ENCODE data around the gene GLS.

DNA sequence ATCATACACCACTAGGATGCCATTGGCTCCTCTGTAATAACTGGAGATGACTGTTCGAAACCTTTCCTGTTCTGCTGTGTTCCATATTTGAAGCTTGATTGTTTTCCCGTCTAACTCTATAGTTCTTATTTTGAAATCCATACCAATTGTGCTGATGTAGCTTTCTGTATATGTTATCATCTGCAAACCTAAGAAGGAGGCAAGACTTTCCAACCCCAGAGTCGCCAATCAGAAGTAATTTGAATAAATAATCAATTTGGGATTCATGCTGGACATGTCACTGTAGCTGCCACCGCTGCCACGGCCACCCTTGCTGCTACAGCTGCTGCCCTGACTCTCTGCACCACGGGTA lies 112.6 kb downstream of the GLS start:
- TF ChIP-seq, protein P1, sequence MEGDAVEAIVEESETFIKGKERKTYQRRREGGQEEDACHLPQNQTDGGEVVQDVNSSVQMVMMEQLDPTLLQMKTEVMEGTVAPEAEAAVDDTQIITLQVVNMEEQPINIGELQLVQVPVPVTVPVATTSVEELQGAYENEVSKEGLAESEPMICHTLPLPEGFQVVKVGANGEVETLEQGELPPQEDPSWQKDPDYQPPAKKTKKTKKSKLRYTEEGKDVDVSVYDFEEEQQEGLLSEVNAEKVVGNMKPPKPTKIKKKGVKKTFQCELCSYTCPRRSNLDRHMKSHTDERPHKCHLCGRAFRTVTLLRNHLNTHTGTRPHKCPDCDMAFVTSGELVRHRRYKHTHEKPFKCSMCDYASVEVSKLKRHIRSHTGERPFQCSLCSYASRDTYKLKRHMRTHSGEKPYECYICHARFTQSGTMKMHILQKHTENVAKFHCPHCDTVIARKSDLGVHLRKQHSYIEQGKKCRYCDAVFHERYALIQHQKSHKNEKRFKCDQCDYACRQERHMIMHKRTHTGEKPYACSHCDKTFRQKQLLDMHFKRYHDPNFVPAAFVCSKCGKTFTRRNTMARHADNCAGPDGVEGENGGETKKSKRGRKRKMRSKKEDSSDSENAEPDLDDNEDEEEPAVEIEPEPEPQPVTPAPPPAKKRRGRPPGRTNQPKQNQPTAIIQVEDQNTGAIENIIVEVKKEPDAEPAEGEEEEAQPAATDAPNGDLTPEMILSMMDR (conservative IDR thresholded peaks at IDR 0.05 in 1 of 2, IDR thresholded peaks at IDR 0.05 in 1 of 2; ENCODE audit: extremely low read depth in 1 of 2, insufficient read depth in 1 of 2, low read depth in 1 of 2, low read length in 2 of 2) = no peak
- TF ChIP-seq EZH2 (IDR thresholded peaks at IDR 0.05; ENCODE audit: borderline replicate concordance, low read length) = no peak
